SK-N-SH (cell line): ENCODE measurements around the gene CCDC106. TPM values are rescaled to one million over a fixed set of nuclear protein-coding genes. Genes with fewer than 3 reads are reported as not detected.

Experiments used
- CTCF ChIA-PET: fragments of 300-600, 350-600 bp; formaldehyde crosslinking; extraction: SDS; loops from one replicate; lab custom pipeline; 2021; lab: Yijun Ruan, JAX
- POLR2A ChIA-PET: fragments of 350-600 bp; sonication (Branson Sonifier 250); formaldehyde crosslinking; extraction: SDS; loops from one replicate; lab custom pipeline; 2020; ENCODE audit warnings: antibody characterized with exemption, inconsistent platforms; lab: Yijun Ruan, JAX
- DNase-seq: peaks from one replicate; pipeline ENCODE4 v3.0.0; 2012
- H2AFZ ChIP-seq: fragments of 200-600 bp; sonication (generic); 2 replicates; pipeline ENCODE4 v1.8.1; 2016; ENCODE audit warnings: antibody characterized with exemption, mild to moderate bottlenecking, low read depth
- H3F3A ChIP-seq: fragments of 200-600 bp; sonication (generic); replicated peaks from 2 replicates; pipeline ENCODE3; 2016; ENCODE audit warnings: antibody characterized with exemption, mild to moderate bottlenecking; ENCODE audit not compliant: insufficient read depth
- H3K27ac ChIP-seq, 2 experiments: fragments of 200-500 bp in 1 of 2; fragments of 200-600 bp in 1 of 2; sonication (Bioruptor generic) in 1 of 2; sonication (generic), shearing (Covaris generic) in 1 of 2; 2 replicates each; pipeline versions ENCODE4 v1.5.1 to v1.6.1; 2014 to 2016; ENCODE audit warnings: low read depth in 2 of 2, inconsistent platforms in 1 of 2, low read length in 1 of 2, mild to moderate bottlenecking in 1 of 2, mixed read lengths in 1 of 2
- H3K27me3 ChIP-seq: fragments of 200-600 bp; sonication (generic), shearing (Covaris generic); 2 replicates; pipeline ENCODE4 v1.6.1; 2016; ENCODE audit warnings: mixed run types; ENCODE audit not compliant: insufficient read depth
- H3K36me3 ChIP-seq, 2 experiments: fragments of 200-500 bp in 1 of 2; fragments of 200-600 bp in 1 of 2; sonication (Bioruptor generic) in 1 of 2; sonication (generic) in 1 of 2; replicated peaks in 1 of 2; 2 replicates each; pipeline versions ENCODE3 to v1.5.1; 2014 to 2016; ENCODE audit warnings: low read length in 1 of 2, mild to moderate bottlenecking in 1 of 2; ENCODE audit not compliant: insufficient read depth in 2 of 2, control insufficient read depth in 1 of 2
- H3K4me1 ChIP-seq, 2 experiments: fragments of 200-500 bp in 1 of 2; fragments of 200-600 bp in 1 of 2; sonication (Bioruptor generic) in 1 of 2; sonication (generic), shearing (Covaris generic) in 1 of 2; 2 replicates each; pipeline versions ENCODE4 v1.5.1 to v1.6.1; 2014 to 2016; ENCODE audit warnings: low read depth in 1 of 2, low read length in 1 of 2, mixed run types in 1 of 2; ENCODE audit not compliant: insufficient read depth in 2 of 2, control insufficient read depth in 1 of 2
- H3K4me2 ChIP-seq: fragments of 200-600 bp; sonication (generic), shearing (Covaris generic); 2 replicates; pipeline ENCODE4 v1.6.1; 2017; ENCODE audit warnings: mixed run types
- H3K4me3 ChIP-seq, 2 experiments: fragments of 200-500 bp in 1 of 2; fragments of 200-600 bp in 1 of 2; sonication (Bioruptor generic) in 1 of 2; sonication (generic), shearing (Covaris generic) in 1 of 2; 2 replicates each; pipeline versions ENCODE4 v1.5.1 to v1.8.1; 2014 to 2016; ENCODE audit warnings: low read depth in 2 of 2, inconsistent platforms in 1 of 2, low read length in 1 of 2, mild to moderate bottlenecking in 1 of 2, mixed read lengths in 1 of 2, moderate library complexity in 1 of 2
- H3K79me2 ChIP-seq: fragments of 200-600 bp; sonication (generic); 2 replicates; pipeline ENCODE4 v1.8.1; 2017; ENCODE audit warnings: mild to moderate bottlenecking; ENCODE audit not compliant: insufficient read depth
- H3K9ac ChIP-seq: fragments of 200-600 bp; sonication (generic); 2 replicates; pipeline ENCODE4 v1.6.1; 2017; ENCODE audit warnings: mixed run types
- H3K9me2 ChIP-seq: fragments of 200-600 bp; sonication (generic); 2 replicates; pipeline ENCODE4 v1.6.1; 2017; ENCODE audit warnings: mixed run types
- H3K9me3 ChIP-seq: fragments of 200-600 bp; sonication (generic); 2 replicates; pipeline ENCODE4 v1.6.1; 2017; ENCODE audit warnings: mixed run types, mild to moderate bottlenecking, moderate library complexity
- H4K20me1 ChIP-seq: fragments of 200-600 bp; sonication (generic); 2 replicates; pipeline ENCODE4 v1.6.1; 2017; ENCODE audit warnings: mild to moderate bottlenecking, mixed run types; ENCODE audit not compliant: insufficient read depth
- CTCF ChIP-seq: fragments of 200-600 bp; sonication (generic); IDR thresholded peaks from 2 replicates; pipeline ENCODE4 v1.6.1; 2017; ENCODE audit warnings: antibody characterized with exemption, mild to moderate bottlenecking, moderate library complexity
- ELF1 ChIP-seq: IDR thresholded peaks from 2 replicates; pipeline ENCODE4 v1.4.0; 2012
- EP300 ChIP-seq, 2 experiments: IDR thresholded peaks; 2 replicates each; pipeline versions ENCODE4 v1.4.0 to v1.6.1; 2012; ENCODE audit warnings: borderline replicate concordance in 1 of 2, low read depth in 1 of 2, low read length in 1 of 2
- FOSL2 ChIP-seq: IDR thresholded peaks from 2 replicates; pipeline ENCODE4 v1.4.0; 2012; ENCODE audit warnings: low read depth, mild to moderate bottlenecking, moderate library complexity, borderline replicate concordance
- FOXJ3 ChIP-seq: sonication (generic); formaldehyde crosslinking; IDR thresholded peaks from 2 replicates; pipeline ENCODE4 v1.5.1; 2020; ENCODE audit warnings: mild to moderate bottlenecking, missing genetic modification reagents
- FOXM1 ChIP-seq: IDR thresholded peaks from 2 replicates; pipeline ENCODE4 v1.4.0; 2012; ENCODE audit warnings: low read depth, mild to moderate bottlenecking
- GABPA ChIP-seq: IDR thresholded peaks from 2 replicates; pipeline ENCODE4 v1.4.0; 2012; ENCODE audit warnings: low read depth, mild to moderate bottlenecking
- MAX ChIP-seq: IDR thresholded peaks from 2 replicates; pipeline ENCODE4 v1.4.0; 2012; ENCODE audit warnings: low read depth
- MEF2A ChIP-seq: IDR thresholded peaks from 2 replicates; pipeline ENCODE4 v1.4.0; 2012; ENCODE audit warnings: low read depth, borderline replicate concordance
- MXI1 ChIP-seq: IDR thresholded peaks from 2 replicates; pipeline ENCODE4 v1.6.1; 2012; ENCODE audit warnings: mild to moderate bottlenecking, low read depth, low read length, improper control_type of control experiment
- RFX5 ChIP-seq: IDR thresholded peaks from 2 replicates; pipeline ENCODE4 v1.6.1; 2012; ENCODE audit warnings: mild to moderate bottlenecking, improper control_type of control experiment, low read length
- RXRA ChIP-seq: IDR thresholded peaks from 2 replicates; pipeline ENCODE4 v1.4.0; 2012; ENCODE audit warnings: low read depth, mild to moderate bottlenecking, borderline replicate concordance
- SMC3 ChIP-seq: IDR thresholded peaks from 2 replicates; pipeline ENCODE4 v1.6.1; 2012; ENCODE audit warnings: low read depth, low read length, improper control_type of control experiment
- TAF1 ChIP-seq: IDR thresholded peaks from 2 replicates; pipeline ENCODE4 v1.6.1; 2012; ENCODE audit warnings: low read depth, mild to moderate bottlenecking, low read length, moderate library complexity, borderline replicate concordance
- TCF12 ChIP-seq: IDR thresholded peaks from 2 replicates; pipeline ENCODE4 v1.4.0; 2012
- YY1 ChIP-seq: IDR thresholded peaks from 2 replicates; pipeline ENCODE4 v1.4.0; 2012; ENCODE audit warnings: low read depth, mild to moderate bottlenecking
- ZBTB33 ChIP-seq: IDR thresholded peaks from 2 replicates; pipeline ENCODE4 v1.4.0; 2012; ENCODE audit warnings: low read depth, borderline replicate concordance
- WGBS: methylation state at CpG from one replicate; pipeline ENCODE4 v1.1.6; 2017; ENCODE audit warnings: low lambda C conversion rate; 5-methylcytosine and 5-hydroxymethylcytosine counted together
- polyA plus RNA-seq, 3 experiments: library from polyadenylated mRNA; depleted of rRNA; stranded (reverse); fragments of >200 nt; gene quantifications; 2 replicates each; pipeline ENCODE4 v1.2.3, GENCODE V29; 2012
- TF ChIP-seq, protein P1 (sequence below): fragments of 150-350 bp; IDR thresholded peaks from 2 replicates; pipeline ENCODE4 v1.6.1; 2017; ENCODE audit warnings: antibody characterized with exemption, low read length, low read depth, borderline replicate concordance

Gene CCDC106
- polyA plus RNA-seq, 1 of the 3 experiments (the other 2 are of a cell fraction): 27.1 TPM

- no peaks in the 10 kb centered on the region for H3K9me2 ChIP-seq
- no peak overlapping the region for H3K27ac ChIP-seq
- H3K9ac ChIP-seq: no peak overlapping the region
- no peaks in the 10 kb centered on the region for H3F3A ChIP-seq
- H3K4me3 ChIP-seq: no peak overlapping the region
- H3K27me3 ChIP-seq: no peaks in the 10 kb centered on the region
- peaks cover 0 to 65% of the 10 kb centered on the region in 2 experiments for H3K36me3 ChIP-seq
- DNase-seq: no peak
- H3K4me2 ChIP-seq: no peak overlapping the region
- ChIA-PET CTCF (no interaction called here), POLR2A (no interaction called here)
- peaks cover 35% of the 10 kb centered on the region for H4K20me1 ChIP-seq
- 95% methylated on average over 34 of the region's 35 CpGs for whole genome bisulfite sequencing
- H3K79me2 ChIP-seq: peaks cover 18% of the 10 kb centered on the region; the same call in 1 of the 2 replicates
- H3K9me3 ChIP-seq: no peaks in the 10 kb centered on the region
- H3K4me1 ChIP-seq: no peaks in the 10 kb centered on the region
- H2AFZ ChIP-seq: no peak overlapping the region
- TF ChIP-seq MXI1: no peak
- no peak for TF ChIP-seq MAX
- TF ChIP-seq ELF1: no peak
Measured at GRCh38 chr19:55689411-55690108, 41.5 kb downstream of the CCDC106 start.

DNA sequence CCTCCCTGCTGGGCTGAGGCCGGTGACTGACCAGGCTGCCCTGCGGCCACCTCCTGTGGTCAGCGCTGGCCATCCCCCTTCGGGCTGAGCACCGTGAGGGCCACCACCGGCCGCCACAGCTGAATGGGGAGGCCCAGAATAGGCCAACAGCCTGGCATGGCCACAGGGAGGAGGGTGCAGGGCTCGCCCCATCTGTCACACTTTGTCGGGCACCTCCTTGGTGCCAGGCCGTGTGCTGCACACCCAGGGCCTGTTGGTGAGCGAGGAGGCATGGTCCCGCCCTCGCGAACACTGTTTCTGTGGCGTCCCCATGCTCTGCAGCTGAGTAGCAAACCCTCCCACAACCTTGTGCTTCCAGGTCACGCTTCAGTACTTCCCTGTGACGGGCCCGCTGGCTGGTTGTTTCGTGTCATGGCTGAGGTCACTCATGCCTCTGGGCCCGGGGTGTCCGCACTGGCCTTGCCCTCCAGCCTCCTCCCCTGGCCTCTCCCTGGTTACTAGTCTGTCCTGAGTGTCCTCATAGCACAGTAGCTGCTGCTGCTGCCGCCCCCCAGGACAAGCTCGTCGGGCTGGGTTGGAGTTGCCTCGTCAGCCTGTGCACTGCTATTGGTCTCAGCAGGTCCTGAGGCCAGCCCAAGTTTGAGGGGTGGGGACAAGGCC lies 42.2 kb downstream of the CCDC106 start:
- 100% methylated on average over 2 of the region's 25 CpGs for WGBS

More for the DNA sequence above, 42.2 kb downstream of the CCDC106 start:
- ChIA-PET CTCF (no interaction called here), POLR2A (no interaction called here)
- Histone ChIP-seq H3K4me1 (no peaks in the 10 kb centered on the region), H3K4me2 (no peak overlapping the region), H3K79me2 (peaks cover 14% of the 10 kb centered on the region; the same call in 1 of the 2 replicates), H3K9me2 (no peaks in the 10 kb centered on the region), H3K9me3 (no peaks in the 10 kb centered on the region), H3K9ac (no peak overlapping the region), H3K27me3 (no peaks in the 10 kb centered on the region), H3K27ac (no peak overlapping the region), H2AFZ (no peak overlapping the region)
- DNase-seq: no peak
- no peak for TF ChIP-seq CTCF
- no peak for TF ChIP-seq TAF1
- TF ChIP-seq FOXJ3 (CRISPR knock-in tag): no peak
- no peak for TF ChIP-seq GABPA
- no peak for TF ChIP-seq ZBTB33
- TF ChIP-seq YY1: no peak
- TF ChIP-seq FOXM1: no peak
- no peak for TF ChIP-seq MEF2A
- TF ChIP-seq, protein P1, sequence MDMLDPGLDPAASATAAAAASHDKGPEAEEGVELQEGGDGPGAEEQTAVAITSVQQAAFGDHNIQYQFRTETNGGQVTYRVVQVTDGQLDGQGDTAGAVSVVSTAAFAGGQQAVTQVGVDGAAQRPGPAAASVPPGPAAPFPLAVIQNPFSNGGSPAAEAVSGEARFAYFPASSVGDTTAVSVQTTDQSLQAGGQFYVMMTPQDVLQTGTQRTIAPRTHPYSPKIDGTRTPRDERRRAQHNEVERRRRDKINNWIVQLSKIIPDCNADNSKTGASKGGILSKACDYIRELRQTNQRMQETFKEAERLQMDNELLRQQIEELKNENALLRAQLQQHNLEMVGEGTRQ: no peak
- TF ChIP-seq ELF1: no peak
- TF ChIP-seq SMC3: no peak
- no peak for TF ChIP-seq TCF12
- no peak for TF ChIP-seq RFX5
- TF ChIP-seq EP300 (IDR thresholded peaks at IDR 0.05; ENCODE audit: borderline replicate concordance in 1 of 2, low read depth in 1 of 2, low read length in 1 of 2): no peak
- TF ChIP-seq FOSL2: no peak
- TF ChIP-seq RXRA: no peak
- TF ChIP-seq, all 33 proteins: peak for 0
- Histone ChIP-seq H4K20me1 (peaks cover 29% of the 10 kb centered on the region), H3K4me3 (no peak overlapping the region), H3F3A (no peaks in the 10 kb centered on the region), H3K36me3 (peaks cover 0 to 65% of the 10 kb centered on the region in 2 experiments)
